Prostate gland (tissue), 2 donors: ENCODE results near the gene DUOX1.

Experiments used
- POLR2A ChIP-seq: fragments of 450-650 bp; IDR thresholded peaks from one replicate; pipeline ENCODE4 v1.6.1; 2016; ENCODE audit warnings: antibody characterized with exemption, mild to moderate bottlenecking
- POLR2AphosphoS5 ChIP-seq: sonication (generic); formaldehyde crosslinking; IDR thresholded peaks from one replicate; pipeline ENCODE4 v1.6.1; 2017; ENCODE audit warnings: antibody characterized with exemption
- TF ChIP-seq, protein P1 (sequence below), 4 experiments: fragments of 200-600 bp in 2 of 4; fragments of 450-650 bp in 2 of 4; sonication (generic) in 2 of 4; IDR thresholded peaks; 1 replicate in 3 of 4; 2 replicates in 1 of 4; pipeline ENCODE4 v1.5.1; 2016 to 2019; ENCODE audit warnings: antibody characterized with exemption in 4 of 4, mild to moderate bottlenecking in 2 of 4, moderate library complexity in 2 of 4

DNA sequence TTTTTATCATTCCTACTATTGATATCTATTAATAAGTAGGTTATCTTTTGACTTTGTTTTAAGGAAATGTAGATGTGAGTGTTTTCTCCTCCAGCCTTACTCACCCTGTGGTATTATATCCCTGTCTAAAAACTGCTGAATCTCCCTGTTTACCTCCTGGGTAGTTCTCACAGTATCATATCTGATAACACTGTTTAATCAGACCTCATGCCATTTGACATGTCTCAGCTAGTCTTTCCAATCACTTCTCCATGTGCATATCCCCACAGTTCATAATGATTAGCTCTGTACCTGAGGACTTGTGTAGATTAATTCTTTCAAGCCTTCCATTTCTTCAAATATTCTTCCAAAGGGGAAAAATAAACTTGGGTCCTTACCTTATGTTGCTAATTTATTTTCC lies 46.6 kb upstream of the DUOX1 start:
- TF ChIP-seq POLR2AphosphoS5 (no peak), POLR2A (no peak)
- TF ChIP-seq, protein P1, sequence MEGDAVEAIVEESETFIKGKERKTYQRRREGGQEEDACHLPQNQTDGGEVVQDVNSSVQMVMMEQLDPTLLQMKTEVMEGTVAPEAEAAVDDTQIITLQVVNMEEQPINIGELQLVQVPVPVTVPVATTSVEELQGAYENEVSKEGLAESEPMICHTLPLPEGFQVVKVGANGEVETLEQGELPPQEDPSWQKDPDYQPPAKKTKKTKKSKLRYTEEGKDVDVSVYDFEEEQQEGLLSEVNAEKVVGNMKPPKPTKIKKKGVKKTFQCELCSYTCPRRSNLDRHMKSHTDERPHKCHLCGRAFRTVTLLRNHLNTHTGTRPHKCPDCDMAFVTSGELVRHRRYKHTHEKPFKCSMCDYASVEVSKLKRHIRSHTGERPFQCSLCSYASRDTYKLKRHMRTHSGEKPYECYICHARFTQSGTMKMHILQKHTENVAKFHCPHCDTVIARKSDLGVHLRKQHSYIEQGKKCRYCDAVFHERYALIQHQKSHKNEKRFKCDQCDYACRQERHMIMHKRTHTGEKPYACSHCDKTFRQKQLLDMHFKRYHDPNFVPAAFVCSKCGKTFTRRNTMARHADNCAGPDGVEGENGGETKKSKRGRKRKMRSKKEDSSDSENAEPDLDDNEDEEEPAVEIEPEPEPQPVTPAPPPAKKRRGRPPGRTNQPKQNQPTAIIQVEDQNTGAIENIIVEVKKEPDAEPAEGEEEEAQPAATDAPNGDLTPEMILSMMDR (IDR thresholded peaks at IDR 0.05) = no peak
